Ascending aorta (tissue), 2 donors: Measurements from ENCODE around the gene NIT1. TPM values are rescaled to one million over a fixed set of nuclear protein-coding genes. Genes with fewer than 3 reads are reported as not detected.

Experiments
- DNase-seq, 2 donors: peaks; one replicate each; pipeline ENCODE4 v3.0.0-alpha.2; 2019; ENCODE audit warnings: low spot score in 2 of 2
- H3K27ac ChIP-seq, 2 donors: fragments of 200-600 bp; sonication (generic); one replicate each; pipeline ENCODE4 v1.5.1; 2016 to 2017; ENCODE audit warnings: mild to moderate bottlenecking in 1 of 2
- H3K27me3 ChIP-seq: fragments of 200-600 bp; sonication (generic); one replicate; pipeline ENCODE4 v1.5.1; 2017
- H3K36me3 ChIP-seq, 2 donors: fragments of 200-600 bp; sonication (generic); one replicate each; pipeline ENCODE4 v1.5.1; 2016
- H3K4me1 ChIP-seq, 2 donors: fragments of 200-600 bp; sonication (generic); one replicate each; pipeline ENCODE4 v1.5.1; 2016 to 2017; ENCODE audit warnings: mild to moderate bottlenecking in 1 of 2
- H3K4me3 ChIP-seq, 2 donors: fragments of 200-600 bp; sonication (generic); one replicate each; pipeline ENCODE4 v1.5.1; 2016 to 2017; ENCODE audit warnings: mild to moderate bottlenecking in 1 of 2
- H3K9me3 ChIP-seq, 2 donors: fragments of 200-600 bp; sonication (generic); one replicate each; pipeline ENCODE4 v1.5.1; 2016
- intact Hi-C: fragments of 100-400 bp; cut with DNase I; formaldehyde crosslinking; loops from one replicate; pipeline ENCODE4 v1.15.1; 2023
- total RNA-seq: library from RNA; depleted of rRNA; stranded (reverse); fragments of >200 nt; gene quantifications from one replicate; pipeline ENCODE4 v1.1.0, GENCODE V29; 2016
- TF ChIP-seq, protein P1 (sequence below), 3 experiments: fragments of 200-600 bp in 2 of 3; fragments of 450-650 bp in 1 of 3; sonication (generic) in 2 of 3; IDR thresholded peaks; one replicate each; pipeline ENCODE4 v1.5.1; 2016 to 2019; ENCODE audit warnings: antibody characterized with exemption in 3 of 3, mild to moderate bottlenecking in 1 of 3, moderate library complexity in 1 of 3

Gene NIT1
- total RNA-seq, 1 donor from 2014 or later = 44.9 TPM

- peaks cover 37 to 47% of the 10 kb centered on the region in 2 donors for H3K36me3 ChIP-seq
- H3K9me3 ChIP-seq = no peaks in the 10 kb centered on the region
- H3K4me3 ChIP-seq = no peak overlapping the region
- intact Hi-C loops = no loop called here
- H3K4me1 ChIP-seq = peaks cover 5 to 21% of the 10 kb centered on the region in 2 donors
- H3K27ac ChIP-seq = no peak overlapping the region
- TF ChIP-seq, protein P1, sequence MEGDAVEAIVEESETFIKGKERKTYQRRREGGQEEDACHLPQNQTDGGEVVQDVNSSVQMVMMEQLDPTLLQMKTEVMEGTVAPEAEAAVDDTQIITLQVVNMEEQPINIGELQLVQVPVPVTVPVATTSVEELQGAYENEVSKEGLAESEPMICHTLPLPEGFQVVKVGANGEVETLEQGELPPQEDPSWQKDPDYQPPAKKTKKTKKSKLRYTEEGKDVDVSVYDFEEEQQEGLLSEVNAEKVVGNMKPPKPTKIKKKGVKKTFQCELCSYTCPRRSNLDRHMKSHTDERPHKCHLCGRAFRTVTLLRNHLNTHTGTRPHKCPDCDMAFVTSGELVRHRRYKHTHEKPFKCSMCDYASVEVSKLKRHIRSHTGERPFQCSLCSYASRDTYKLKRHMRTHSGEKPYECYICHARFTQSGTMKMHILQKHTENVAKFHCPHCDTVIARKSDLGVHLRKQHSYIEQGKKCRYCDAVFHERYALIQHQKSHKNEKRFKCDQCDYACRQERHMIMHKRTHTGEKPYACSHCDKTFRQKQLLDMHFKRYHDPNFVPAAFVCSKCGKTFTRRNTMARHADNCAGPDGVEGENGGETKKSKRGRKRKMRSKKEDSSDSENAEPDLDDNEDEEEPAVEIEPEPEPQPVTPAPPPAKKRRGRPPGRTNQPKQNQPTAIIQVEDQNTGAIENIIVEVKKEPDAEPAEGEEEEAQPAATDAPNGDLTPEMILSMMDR (IDR thresholded peaks at IDR 0.05) = no peak
- no peaks in the 10 kb centered on the region for H3K27me3 ChIP-seq
- DNase-seq = no peak
Observed at GRCh38 chr1:161128591-161129420, 10.9 kb downstream of the NIT1 start.

- Histone ChIP-seq H3K27me3 (no peaks in the 10 kb centered on the region), H3K4me3 (peak overlapping the region in 1 of 2 donors; percentile 89), H3K36me3 (peaks cover 27 to 38% of the 10 kb centered on the region in 2 donors), H3K27ac (peak overlapping the region in 1 of 2 donors; percentile 7), H3K4me1 (peaks cover 5 to 27% of the 10 kb centered on the region in 2 donors), H3K9me3 (no peaks in the 10 kb centered on the region)
- TF ChIP-seq, protein P1 (IDR thresholded peaks at IDR 0.05) = no peak
- intact Hi-C loops = loop anchor here (5.0 kb wide), 1 partner anchor 257 kb away; no protein-coding TSS in a partner anchor
- no peak for DNase-seq
Observed at GRCh38 chr1:161130266-161130665, 12.4 kb downstream of the NIT1 start.

GRCh38 chr1:161131523-161132409 lies 13.9 kb downstream of the NIT1 start:
- Histone ChIP-seq H3K27ac (peak overlapping the region; percentile 96 to 98), H3K36me3 (peaks cover 16 to 25% of the 10 kb centered on the region in 2 donors), H3K4me3 (peak overlapping the region; percentile 71 to 89), H3K4me1 (peaks cover 5 to 27% of the 10 kb centered on the region in 2 donors), H3K27me3 (no peaks in the 10 kb centered on the region), H3K9me3 (no peaks in the 10 kb centered on the region)
- no peak for DNase-seq
- intact Hi-C loops = loop anchor here (1.0 to 5.0 kb wide), 8 partner anchors 13 to 595 kb away; partner anchors contain the start of genes KLHDC9, NDUFS2, NIT1 and PFDN2
- TF ChIP-seq, protein P1 (IDR thresholded peaks at IDR 0.05) = no peak

- peak within 1 kb of the TSS; percentile 71 to 89 for H3K4me3 ChIP-seq
- peaks cover 5 to 22% of the 10 kb centered on the region in 2 donors for H3K4me1 ChIP-seq
- no peaks in the 10 kb centered on the region for H3K27me3 ChIP-seq
- H3K36me3 ChIP-seq = peaks cover 15 to 17% of the 10 kb centered on the region in 2 donors
- intact Hi-C loops = loop anchor here (1.0 to 5.0 kb wide), 8 partner anchors 14 to 594 kb away; partner anchors contain the start of genes KLHDC9, NDUFS2, NIT1 and PFDN2
- peak within 1 kb of the TSS; percentile 96 to 98 for H3K27ac ChIP-seq
- no peaks in the 10 kb centered on the region for H3K9me3 ChIP-seq
- TF ChIP-seq, protein P1 (IDR thresholded peaks at IDR 0.05) = no peak
- peak; percentile 89 to 98 for DNase-seq
Observed at GRCh38 chr1:161132410-161133219, 14.7 kb downstream of the NIT1 start, which contains the start of gene DEDD. DEDD (minus strand) TSS chr1:161132667; CDS start chr1:161124462, 8,205 bp downstream.
